ENCODE measurements around the gene STK17B. TPM values are rescaled to one million over a fixed set of nuclear protein-coding genes. Genes with fewer than 3 reads are reported as not detected.

The STK17B gene
- total RNA-seq, 1 donor, result 139 TPM

GRCh38 chr2:196086517-196087368 lies 84.6 kb downstream of the STK17B start:
- Histone ChIP-seq H3K36me3 (ENCODE audit: insufficient read depth, low read length) (no peaks in the 10 kb centered on the region), H3K27ac (ENCODE audit: low read depth, low read length) (no peak overlapping the region), H3K27me3 (ENCODE audit: insufficient read depth, low read length) (no peaks in the 10 kb centered on the region), H3K9me3 (ENCODE audit: low read depth, low read length) (no peaks in the 10 kb centered on the region), H2AFZ (ENCODE audit: low read length) (no peak overlapping the region), H3K4me3 (ENCODE audit: insufficient read depth, low read length) (no peak overlapping the region), H3K79me2 (ENCODE audit: insufficient read depth, low read length) (no peaks in the 10 kb centered on the region), H3K4me2 (ENCODE audit: insufficient read depth, low read length) (no peak overlapping the region), H4K20me1 (ENCODE audit: insufficient read depth, low read length) (no peaks in the 10 kb centered on the region), H3K4me1 (ENCODE audit: insufficient read depth, low read length) (no peaks in the 10 kb centered on the region)
- no peak for TF ChIP-seq CTCF (IDR thresholded peaks at IDR 0.05; ENCODE audit: extremely low read depth, low read depth, low read length)
- DNase-seq (ENCODE audit: insufficient read length, low spot score, missing footprints), result no peak

- no peaks in the 10 kb centered on the region for H3K27me3 ChIP-seq (ENCODE audit: insufficient read depth, low read length)
- no peaks in the 10 kb centered on the region for H4K20me1 ChIP-seq (ENCODE audit: insufficient read depth, low read length)
- H2AFZ ChIP-seq (ENCODE audit: low read length), result no peak overlapping the region
- no peaks in the 10 kb centered on the region for H3K9me3 ChIP-seq (ENCODE audit: low read depth, low read length)
- no peak overlapping the region for H3K4me3 ChIP-seq (ENCODE audit: insufficient read depth, low read length)
- no peak overlapping the region for H3K4me2 ChIP-seq (ENCODE audit: insufficient read depth, low read length)
- H3K36me3 ChIP-seq (ENCODE audit: insufficient read depth, low read length), result no peaks in the 10 kb centered on the region
- H3K79me2 ChIP-seq (ENCODE audit: insufficient read depth, low read length), result no peaks in the 10 kb centered on the region
- no peak for TF ChIP-seq CTCF (IDR thresholded peaks at IDR 0.05; ENCODE audit: extremely low read depth, low read depth, low read length)
- H3K27ac ChIP-seq (ENCODE audit: low read depth, low read length), result no peak overlapping the region
- peaks cover 12% of the 10 kb centered on the region for H3K4me1 ChIP-seq (ENCODE audit: insufficient read depth, low read length)
- no peak for DNase-seq (ENCODE audit: insufficient read length, low spot score, missing footprints)
Measured at GRCh38 chr2:196083601-196084000, 87.8 kb downstream of the STK17B start.

Other genes with a start within 250 kb of the STK17B start
- gene DNAH7, start 102.7 kb downstream of the STK17B start, total RNA-seq, result 2.5 and 2.9 TPM in 2 replicates

Measured in osteoblast (primary cell).